GM12891 (cell line): ENCODE measurements around the gene ACTA2.

Source experiments
- PAX5 ChIP-seq: IDR thresholded peaks from 2 replicates; pipeline ENCODE4 v1.6.1; 2011; ENCODE audit warnings: low read length, moderate library complexity, mild to moderate bottlenecking; ENCODE audit not compliant: insufficient read depth, severe bottlenecking
- POLR2A ChIP-seq: IDR thresholded peaks from 2 replicates; pipeline ENCODE4 v1.6.1; 2011; ENCODE audit warnings: low read depth, low read length, control low read depth
- POLR2AphosphoS5 ChIP-seq: IDR thresholded peaks from 2 replicates; pipeline ENCODE4 v1.6.1; 2011; ENCODE audit warnings: low read depth, low read length, control low read depth
- SPI1 ChIP-seq: IDR thresholded peaks from 2 replicates; pipeline ENCODE4 v1.6.1; 2011; ENCODE audit warnings: low read depth, low read length, control low read depth

DNA sequence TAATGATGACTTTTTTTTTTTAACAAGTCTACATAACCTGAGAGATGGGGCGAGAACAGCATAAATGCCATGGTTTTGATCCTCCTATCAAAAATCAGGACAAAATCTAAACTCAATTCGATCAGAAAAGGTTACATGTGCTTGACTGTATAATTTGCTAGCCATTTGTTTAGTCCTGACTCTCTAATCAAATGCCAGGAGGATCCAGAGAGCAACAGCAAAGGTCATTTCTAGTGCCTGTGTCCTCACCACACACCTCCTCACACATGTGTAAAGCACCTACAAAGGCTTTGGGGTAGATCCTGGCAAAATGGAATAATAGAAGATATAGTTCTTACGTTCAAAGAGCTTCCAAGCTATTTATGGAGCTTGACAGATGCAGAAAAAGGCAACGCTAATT is 27.0 kb upstream of the ACTA2 start:
- TF ChIP-seq POLR2A (no peak), PAX5 (no peak), POLR2AphosphoS5 (no peak), SPI1 (no peak)
